ENCODE measurements around the gene THSD4. TPM values are rescaled to one million over a fixed set of nuclear protein-coding genes. Genes with fewer than 3 reads are reported as not detected.

The THSD4 gene
- 5.7 TPM for polyA plus RNA-seq (2013, experiment 1 of 2)
- 5.6 TPM for polyA plus RNA-seq (2013, experiment 2 of 2)

DNA sequence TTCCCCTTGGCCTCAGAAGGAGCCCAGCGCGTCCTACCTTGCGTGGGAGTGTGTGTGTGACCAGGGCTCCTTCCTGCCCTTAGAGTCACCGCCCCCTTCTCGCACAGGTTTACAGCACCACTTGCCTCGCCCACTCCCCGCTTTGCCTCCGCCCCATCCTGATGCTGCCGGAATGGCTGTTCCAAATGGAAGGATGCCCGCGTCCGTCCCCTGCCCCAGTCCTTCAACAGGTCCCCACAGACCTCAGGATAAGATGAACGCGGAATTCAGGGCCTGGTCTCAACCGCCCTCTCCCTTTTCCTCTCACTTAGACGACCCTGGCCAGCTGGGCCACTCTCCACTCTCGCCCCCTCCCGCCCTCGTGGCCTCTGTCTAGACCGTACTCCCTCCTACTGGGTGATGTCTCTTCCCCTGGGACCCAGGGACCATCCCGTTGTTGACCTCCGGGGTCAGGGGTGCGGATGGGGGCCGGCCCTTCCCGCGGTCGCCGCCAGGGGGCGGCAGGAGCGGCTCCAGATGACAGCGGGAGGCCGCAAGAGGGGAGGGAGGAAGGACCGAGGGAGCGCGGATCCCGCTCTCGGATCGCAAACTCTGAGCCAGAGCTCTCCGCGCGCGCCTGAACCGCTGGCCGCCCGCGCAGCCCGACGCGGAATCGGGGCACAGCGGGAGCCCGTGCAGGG is at the start of gene THSD4:
Gene THSD4, plus strand, starts transcription at position 585 of the 680 bp plus-strand sequence.
- peak within 1 kb of the TSS; percentile 76 to 86 for H3K4me3 ChIP-seq (ENCODE audit: insufficient read depth in 1 of 2, low read depth in 1 of 2, low read length in 2 of 2)
- peak within 1 kb of the TSS in 1 of 2 experiments; percentile 27 for H3K4ac ChIP-seq (ENCODE audit: low read depth in 1 of 2, low read length in 2 of 2)
- H3K27me3 ChIP-seq (ENCODE audit: control insufficient read depth in 1 of 2, insufficient read depth in 1 of 2, low read length in 2 of 2) = no peaks in the 10 kb centered on the region
- H3K4me1 ChIP-seq (ENCODE audit: control insufficient read depth, insufficient read depth, low read depth, low read length) = peaks cover 9% of the 10 kb centered on the region
- no peaks in the 10 kb centered on the region for H3K9me3 ChIP-seq (ENCODE audit: control insufficient read depth, low read length)
- H3K27ac ChIP-seq (ENCODE audit: low read length, poor library complexity, severe bottlenecking) = peak within 1 kb of the TSS; percentile 27
- H2AFZ ChIP-seq (ENCODE audit: low read depth, low read length) = peak within 1 kb of the TSS; percentile 32
- peak within 1 kb of the TSS; percentile 88 for H3K9ac ChIP-seq (ENCODE audit: low read length)
- peak within 1 kb of the TSS; percentile 90 for H3K4me2 ChIP-seq (ENCODE audit: low read length, poor library complexity, severe bottlenecking)
- WGBS = 10% methylated on average over 43 of the region's 52 CpGs
- H2BK12ac ChIP-seq (ENCODE audit: low read length in 2 of 2) = peak within 1 kb of the TSS in 1 of 2 experiments; percentile 19
- no peak within 1 kb of the TSS for H2BK5ac ChIP-seq (ENCODE audit: low read depth, low read length, poor library complexity, severe bottlenecking)
- no peaks in the 10 kb centered on the region for H3K36me3 ChIP-seq (ENCODE audit: control insufficient read depth in 1 of 2, insufficient read depth in 2 of 2, low read depth in 1 of 2, low read length in 2 of 2)
- H3K14ac ChIP-seq (ENCODE audit: low read length in 2 of 2) = no peak within 1 kb of the TSS
- H4K8ac ChIP-seq (ENCODE audit: low read length) = peak within 1 kb of the TSS; percentile 7
- H2BK15ac ChIP-seq (ENCODE audit: low read depth, poor library complexity, severe bottlenecking) = peak within 1 kb of the TSS; percentile 32
- H2BK120ac ChIP-seq (ENCODE audit: low read depth, low read length) = peak within 1 kb of the TSS; percentile 15
- peak within 1 kb of the TSS; percentile 7 for H4K91ac ChIP-seq (ENCODE audit: low read length)
- H3K23ac ChIP-seq (ENCODE audit: low read length in 2 of 2) = peak within 1 kb of the TSS in 1 of 2 experiments; percentile 26
- peak; percentile 73 for DNase-seq
- H3K79me1 ChIP-seq (replicated peaks; ENCODE audit: low read length, poor library complexity, severe bottlenecking) = peaks cover 12% of the 10 kb centered on the region
- peak within 1 kb of the TSS; percentile 35 to 37 for H3K18ac ChIP-seq (ENCODE audit: low read depth in 1 of 2, low read length in 2 of 2)
- H2AK5ac ChIP-seq (ENCODE audit: low read length, severe bottlenecking) = no peak within 1 kb of the TSS

DNA sequence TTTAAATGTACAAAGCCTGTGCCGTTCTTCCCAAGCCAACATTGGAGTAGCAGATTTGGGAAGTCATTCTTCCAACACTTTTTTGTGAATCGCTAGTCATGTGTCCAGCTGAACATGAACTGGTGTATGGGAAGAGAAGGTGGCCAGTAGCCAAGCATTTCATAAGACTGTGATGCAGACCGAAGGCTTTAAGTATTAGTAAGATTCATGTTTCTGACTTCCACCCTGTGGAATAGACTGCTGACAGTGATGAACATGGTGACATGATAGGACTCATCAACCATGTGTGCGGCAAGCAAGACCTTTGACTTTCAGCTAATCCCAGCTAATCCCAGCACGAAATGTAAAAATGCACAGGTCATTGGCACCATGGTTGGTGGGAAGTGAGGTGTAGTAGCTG is 48.3 kb upstream of the THSD4 start:
- Histone ChIP-seq H3K4me3 (ENCODE audit: insufficient read depth in 1 of 2, low read depth in 1 of 2, low read length in 2 of 2) (no peak overlapping the region), H2BK5ac (ENCODE audit: low read depth, low read length, poor library complexity, severe bottlenecking) (no peak overlapping the region), H3K27ac (ENCODE audit: low read length, poor library complexity, severe bottlenecking) (no peak overlapping the region), H3K4me2 (ENCODE audit: low read length, poor library complexity, severe bottlenecking) (no peak overlapping the region), H3K9me3 (ENCODE audit: control insufficient read depth, low read length) (no peaks in the 10 kb centered on the region), H3K36me3 (ENCODE audit: control insufficient read depth in 1 of 2, insufficient read depth in 2 of 2, low read depth in 1 of 2, low read length in 2 of 2) (no peaks in the 10 kb centered on the region), H2AFZ (ENCODE audit: low read depth, low read length) (no peak overlapping the region), H4K8ac (ENCODE audit: low read length) (no peak overlapping the region), H2AK5ac (ENCODE audit: low read length, severe bottlenecking) (no peak overlapping the region), H3K79me1 (replicated peaks; ENCODE audit: low read length, poor library complexity, severe bottlenecking) (no peaks in the 10 kb centered on the region), H4K91ac (ENCODE audit: low read length) (no peak overlapping the region), H3K4ac (ENCODE audit: low read depth in 1 of 2, low read length in 2 of 2) (no peak overlapping the region), H2BK15ac (ENCODE audit: low read depth, poor library complexity, severe bottlenecking) (no peak overlapping the region), H3K18ac (ENCODE audit: low read depth in 1 of 2, low read length in 2 of 2) (no peak overlapping the region), H3K9ac (ENCODE audit: low read length) (peak overlapping the region; percentile 57), H3K4me1 (ENCODE audit: control insufficient read depth, insufficient read depth, low read depth, low read length) (no peaks in the 10 kb centered on the region), H3K27me3 (ENCODE audit: control insufficient read depth in 1 of 2, insufficient read depth in 1 of 2, low read length in 2 of 2) (no peaks in the 10 kb centered on the region), H3K14ac (ENCODE audit: low read length in 2 of 2) (no peak overlapping the region), H2BK120ac (ENCODE audit: low read depth, low read length) (no peak overlapping the region), H2BK12ac (ENCODE audit: low read length in 2 of 2) (no peak overlapping the region), H3K23ac (ENCODE audit: low read length in 2 of 2) (no peak overlapping the region)
- no peak for DNase-seq
- WGBS = 83% methylated on average over 5 of the region's 5 CpGs

DNA sequence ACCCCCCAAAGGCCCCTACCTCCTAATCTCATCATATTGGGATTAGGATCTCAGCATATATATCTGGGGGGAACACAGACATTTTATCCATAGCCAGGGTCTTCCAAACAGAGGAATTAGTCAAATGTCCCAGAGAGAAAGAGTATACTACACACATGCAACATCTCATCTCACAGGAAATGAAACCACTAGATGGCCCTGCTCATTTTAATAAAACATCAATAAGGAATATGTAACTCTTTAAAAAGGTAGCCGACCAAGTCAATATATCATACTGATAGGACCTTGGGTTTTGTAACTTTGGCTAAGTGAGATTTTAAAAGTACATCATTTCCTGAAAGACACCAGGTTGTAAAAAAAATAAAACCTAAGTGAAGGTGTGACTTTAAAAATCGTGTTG is 45.6 kb upstream of the THSD4 start:
- Histone ChIP-seq H3K4me2 (ENCODE audit: low read length, poor library complexity, severe bottlenecking) (no peak overlapping the region), H3K4ac (ENCODE audit: low read depth in 1 of 2, low read length in 2 of 2) (no peak overlapping the region), H4K91ac (ENCODE audit: low read length) (no peak overlapping the region), H2AFZ (ENCODE audit: low read depth, low read length) (no peak overlapping the region), H4K8ac (ENCODE audit: low read length) (no peak overlapping the region), H2BK120ac (ENCODE audit: low read depth, low read length) (no peak overlapping the region), H3K4me3 (ENCODE audit: insufficient read depth in 1 of 2, low read depth in 1 of 2, low read length in 2 of 2) (no peak overlapping the region), H2AK5ac (ENCODE audit: low read length, severe bottlenecking) (no peak overlapping the region), H3K18ac (ENCODE audit: low read depth in 1 of 2, low read length in 2 of 2) (no peak overlapping the region), H2BK5ac (ENCODE audit: low read depth, low read length, poor library complexity, severe bottlenecking) (no peak overlapping the region), H3K23ac (ENCODE audit: low read length in 2 of 2) (no peak overlapping the region), H3K79me1 (replicated peaks; ENCODE audit: low read length, poor library complexity, severe bottlenecking) (no peaks in the 10 kb centered on the region), H3K9ac (ENCODE audit: low read length) (peak overlapping the region; percentile 35), H3K27me3 (ENCODE audit: control insufficient read depth in 1 of 2, insufficient read depth in 1 of 2, low read length in 2 of 2) (no peaks in the 10 kb centered on the region), H2BK12ac (ENCODE audit: low read length in 2 of 2) (no peak overlapping the region), H3K36me3 (ENCODE audit: control insufficient read depth in 1 of 2, insufficient read depth in 2 of 2, low read depth in 1 of 2, low read length in 2 of 2) (no peaks in the 10 kb centered on the region), H3K14ac (ENCODE audit: low read length in 2 of 2) (no peak overlapping the region), H3K9me3 (ENCODE audit: control insufficient read depth, low read length) (no peaks in the 10 kb centered on the region), H2BK15ac (ENCODE audit: low read depth, poor library complexity, severe bottlenecking) (no peak overlapping the region), H3K4me1 (ENCODE audit: control insufficient read depth, insufficient read depth, low read depth, low read length) (no peaks in the 10 kb centered on the region), H3K27ac (ENCODE audit: low read length, poor library complexity, severe bottlenecking) (no peak overlapping the region)
- DNase-seq = no peak
- WGBS = 83% methylated on average over 1 of the region's 2 CpGs

DNA sequence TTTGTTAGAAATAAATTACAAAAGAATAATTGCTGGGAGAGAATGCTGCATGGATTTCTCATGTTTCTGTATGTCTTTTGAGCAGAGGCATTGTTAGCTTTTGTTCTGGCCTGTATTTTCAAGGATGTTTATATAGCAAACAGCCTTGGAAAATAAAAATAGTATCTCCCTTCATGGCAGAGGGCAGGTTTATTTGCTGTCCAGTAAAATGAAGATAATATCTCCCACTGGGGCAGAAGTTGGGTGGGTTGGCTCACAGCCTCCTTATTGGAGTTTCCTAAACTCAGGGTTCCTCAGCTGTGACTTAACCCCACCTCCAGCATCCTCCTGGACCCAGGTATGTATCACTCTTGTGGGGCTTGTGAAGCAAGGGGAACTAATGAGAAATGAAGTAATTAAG is 43.7 kb upstream of the THSD4 start:
- no peak overlapping the region for H3K27ac ChIP-seq (ENCODE audit: low read length, poor library complexity, severe bottlenecking)
- H2AK5ac ChIP-seq (ENCODE audit: low read length, severe bottlenecking) = no peak overlapping the region
- H3K9ac ChIP-seq (ENCODE audit: low read length) = no peak overlapping the region

More for the DNA sequence above, 43.7 kb upstream of the THSD4 start:
- Histone ChIP-seq H3K23ac (ENCODE audit: low read length in 2 of 2) (no peak overlapping the region), H3K14ac (ENCODE audit: low read length in 2 of 2) (no peak overlapping the region), H2BK120ac (ENCODE audit: low read depth, low read length) (no peak overlapping the region), H3K4me3 (ENCODE audit: insufficient read depth in 1 of 2, low read depth in 1 of 2, low read length in 2 of 2) (no peak overlapping the region), H2BK15ac (ENCODE audit: low read depth, poor library complexity, severe bottlenecking) (no peak overlapping the region), H3K27me3 (ENCODE audit: control insufficient read depth in 1 of 2, insufficient read depth in 1 of 2, low read length in 2 of 2) (no peaks in the 10 kb centered on the region), H3K4me2 (ENCODE audit: low read length, poor library complexity, severe bottlenecking) (no peak overlapping the region), H3K18ac (ENCODE audit: low read depth in 1 of 2, low read length in 2 of 2) (no peak overlapping the region), H2BK12ac (ENCODE audit: low read length in 2 of 2) (no peak overlapping the region), H2BK5ac (ENCODE audit: low read depth, low read length, poor library complexity, severe bottlenecking) (no peak overlapping the region), H3K36me3 (ENCODE audit: control insufficient read depth in 1 of 2, insufficient read depth in 2 of 2, low read depth in 1 of 2, low read length in 2 of 2) (no peaks in the 10 kb centered on the region), H4K91ac (ENCODE audit: low read length) (no peak overlapping the region), H3K9me3 (ENCODE audit: control insufficient read depth, low read length) (peaks cover under 1% of the 10 kb centered on the region), H3K79me1 (replicated peaks; ENCODE audit: low read length, poor library complexity, severe bottlenecking) (no peaks in the 10 kb centered on the region), H4K8ac (ENCODE audit: low read length) (no peak overlapping the region), H2AFZ (ENCODE audit: low read depth, low read length) (no peak overlapping the region), H3K4ac (ENCODE audit: low read depth in 1 of 2, low read length in 2 of 2) (no peak overlapping the region), H3K4me1 (ENCODE audit: control insufficient read depth, insufficient read depth, low read depth, low read length) (no peaks in the 10 kb centered on the region)
- no peak for DNase-seq
